Thyroid gland (tissue), 4 donors: ENCODE data around the gene CASS4. TPM values are rescaled to one million over a fixed set of nuclear protein-coding genes. Genes with fewer than 3 reads are reported as not detected.
"Not testable (repeated sequence)": the region's sequence is repeated elsewhere in the genome, so short reads cannot be mapped to it uniquely, and the experiment has no call there.

Experiments used
- DNase-seq, 2 donors: peaks; one replicate each; pipeline ENCODE4 v3.0.0-alpha.2; 2019
- H3K27ac ChIP-seq, 3 donors: fragments of 200-600 bp; sonication (generic); 1 replicate in 2 of 3; 2 replicates in 1 of 3; pipeline ENCODE4 v1.5.1; 2016 to 2019; ENCODE audit warnings: mild to moderate bottlenecking in 1 of 3, moderate library complexity in 1 of 3
- H3K27me3 ChIP-seq: fragments of 200-600 bp; sonication (generic); one replicate; pipeline ENCODE4 v1.5.1; 2019
- H3K36me3 ChIP-seq, 2 donors: fragments of 200-600 bp; sonication (generic); one replicate each; pipeline ENCODE4 v1.5.1; 2016 to 2019
- H3K4me1 ChIP-seq, 2 donors: fragments of 200-600 bp; sonication (generic); one replicate each; pipeline ENCODE4 v1.5.1; 2017 to 2019
- H3K4me3 ChIP-seq, 3 donors: fragments of 200-600 bp; sonication (generic); replicated peaks in 1 of 3; 1 replicate in 2 of 3; 2 replicates in 1 of 3; pipeline ENCODE4 v1.5.1; 2016; ENCODE audit warnings: mild to moderate bottlenecking in 1 of 3
- H3K9me3 ChIP-seq: fragments of 200-600 bp; sonication (generic); one replicate; pipeline ENCODE4 v1.5.1; 2017
- POLR2A ChIP-seq, 2 donors: fragments of 450-650 bp; IDR thresholded peaks; one replicate each; pipeline ENCODE4 v1.6.1; 2017; ENCODE audit warnings: antibody characterized with exemption in 2 of 2, mild to moderate bottlenecking in 2 of 2, moderate library complexity in 1 of 2
- WGBS, 2 donors: methylation state at CpG; one replicate each; pipeline ENCODE4 v1.1.5; 2017; 5-methylcytosine and 5-hydroxymethylcytosine counted together
- intact Hi-C: fragments of 100-400 bp; cut with DNase I; formaldehyde crosslinking; loops from one replicate; pipeline ENCODE4 v1.15.1; 2023
- total RNA-seq, 4 donors: library from RNA; depleted of rRNA; stranded (reverse); fragments of >200 nt; gene quantifications; one replicate each; pipeline ENCODE4 v1.2.3, GENCODE V29; 2016
- TF ChIP-seq, protein P1 (sequence below), 6 experiments: fragments of 200-600 bp in 3 of 6; fragments of 450-650 bp in 3 of 6; sonication (generic) in 3 of 6; IDR thresholded peaks; one replicate each; pipeline ENCODE4 v1.5.1; 2016 to 2019; ENCODE audit warnings: antibody characterized with exemption in 6 of 6, mild to moderate bottlenecking in 2 of 6, inconsistent platforms in 1 of 6, moderate library complexity in 1 of 6

CASS4 gene
- total RNA-seq, 4 donors from 2014 or later: 0.22 to 1.6 (median 1.0) TPM

DNA sequence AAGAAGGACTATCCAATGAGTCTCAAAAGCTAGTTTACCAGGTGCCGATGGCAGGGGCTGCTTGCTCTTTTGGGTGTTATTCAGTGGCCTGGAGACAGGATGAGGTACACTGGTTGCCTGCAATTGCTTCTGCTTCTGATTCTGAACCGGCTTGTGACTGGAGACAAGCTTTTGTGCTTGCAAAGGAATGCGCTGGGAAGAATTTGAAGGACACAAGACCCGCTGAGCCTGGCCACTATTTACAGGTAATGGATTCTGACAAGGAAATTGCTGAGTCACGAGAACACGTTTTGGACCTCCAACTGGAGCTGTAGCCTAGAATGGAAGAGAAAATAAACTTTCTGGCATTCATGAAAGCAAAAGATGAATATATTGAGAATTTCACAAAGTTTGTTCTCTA lies 25.8 kb upstream of the CASS4 start:
- TF ChIP-seq POLR2A (IDR thresholded peaks at IDR 0.05): no peak
- TF ChIP-seq, protein P1, sequence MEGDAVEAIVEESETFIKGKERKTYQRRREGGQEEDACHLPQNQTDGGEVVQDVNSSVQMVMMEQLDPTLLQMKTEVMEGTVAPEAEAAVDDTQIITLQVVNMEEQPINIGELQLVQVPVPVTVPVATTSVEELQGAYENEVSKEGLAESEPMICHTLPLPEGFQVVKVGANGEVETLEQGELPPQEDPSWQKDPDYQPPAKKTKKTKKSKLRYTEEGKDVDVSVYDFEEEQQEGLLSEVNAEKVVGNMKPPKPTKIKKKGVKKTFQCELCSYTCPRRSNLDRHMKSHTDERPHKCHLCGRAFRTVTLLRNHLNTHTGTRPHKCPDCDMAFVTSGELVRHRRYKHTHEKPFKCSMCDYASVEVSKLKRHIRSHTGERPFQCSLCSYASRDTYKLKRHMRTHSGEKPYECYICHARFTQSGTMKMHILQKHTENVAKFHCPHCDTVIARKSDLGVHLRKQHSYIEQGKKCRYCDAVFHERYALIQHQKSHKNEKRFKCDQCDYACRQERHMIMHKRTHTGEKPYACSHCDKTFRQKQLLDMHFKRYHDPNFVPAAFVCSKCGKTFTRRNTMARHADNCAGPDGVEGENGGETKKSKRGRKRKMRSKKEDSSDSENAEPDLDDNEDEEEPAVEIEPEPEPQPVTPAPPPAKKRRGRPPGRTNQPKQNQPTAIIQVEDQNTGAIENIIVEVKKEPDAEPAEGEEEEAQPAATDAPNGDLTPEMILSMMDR (IDR thresholded peaks at IDR 0.05): no peak
- Histone ChIP-seq H3K36me3 (no peaks in the 10 kb centered on the region), H3K27ac (no peak overlapping the region), H3K9me3 (no peaks in the 10 kb centered on the region), H3K4me3 (no peak overlapping the region), H3K27me3 (no peaks in the 10 kb centered on the region), H3K4me1 (peaks cover 11 to 18% of the 10 kb centered on the region in 2 donors)
- WGBS, 2 donors: 97 to 98% methylated on average over 6 of the region's 6 CpGs
- DNase-seq: no peak
- intact Hi-C loops: no loop called here

DNA sequence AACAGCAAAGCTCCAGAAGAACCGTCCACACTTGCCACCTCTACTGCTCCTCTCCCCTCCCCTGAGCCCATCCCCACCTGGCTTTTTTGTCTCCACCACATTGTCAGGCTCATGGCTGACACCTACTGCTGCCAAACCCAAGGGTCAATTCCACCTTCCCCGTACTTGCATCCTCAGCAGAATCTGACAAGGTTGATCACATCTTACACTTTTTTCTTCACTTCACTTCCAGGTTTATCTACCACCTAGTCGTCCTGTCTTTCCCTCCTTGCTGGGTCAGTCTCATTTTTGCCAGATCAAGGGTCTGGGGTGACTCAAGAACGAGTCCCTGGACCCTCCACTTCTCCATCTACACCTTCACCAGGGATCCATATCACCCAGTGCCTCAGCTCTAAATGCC lies 23.2 kb upstream of the CASS4 start:
- no peaks in the 10 kb centered on the region for H3K9me3 ChIP-seq
- 90 to 91% methylated on average over 4 of the region's 4 CpGs for WGBS, 2 donors
- TF ChIP-seq POLR2A (IDR thresholded peaks at IDR 0.05): no peak
- TF ChIP-seq, protein P1 (IDR thresholded peaks at IDR 0.05): no peak
- H3K4me1 ChIP-seq: peaks cover 12 to 15% of the 10 kb centered on the region in 2 donors
- DNase-seq: no peak
- no peaks in the 10 kb centered on the region for H3K36me3 ChIP-seq
- no peak overlapping the region for H3K4me3 ChIP-seq
- H3K27ac ChIP-seq: no peak overlapping the region
- intact Hi-C loops: no loop called here
- no peaks in the 10 kb centered on the region for H3K27me3 ChIP-seq

DNA sequence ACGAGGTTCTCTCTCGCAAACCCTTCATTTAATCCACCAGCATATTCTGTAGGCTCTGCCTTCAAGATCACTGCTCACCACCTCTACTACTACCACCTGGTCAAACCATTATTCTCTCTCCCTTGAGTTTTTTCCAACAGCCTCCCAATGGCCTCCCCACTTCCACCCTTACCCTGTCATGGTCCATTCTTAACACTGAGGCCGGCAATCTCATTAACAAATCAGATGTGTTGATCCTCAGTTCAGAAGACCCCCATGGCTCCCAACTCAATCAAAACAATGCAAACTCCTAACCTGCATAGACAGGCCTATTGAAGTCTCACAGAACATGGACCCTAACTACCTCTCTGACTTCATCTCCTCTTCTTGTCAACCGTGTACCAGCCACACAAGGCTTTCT lies 22.3 kb upstream of the CASS4 start:
- no peak for DNase-seq
- intact Hi-C loops: loop anchor here (5.0 kb wide), 1 partner anchor 82 kb away; no protein-coding TSS in a partner anchor

DNA sequence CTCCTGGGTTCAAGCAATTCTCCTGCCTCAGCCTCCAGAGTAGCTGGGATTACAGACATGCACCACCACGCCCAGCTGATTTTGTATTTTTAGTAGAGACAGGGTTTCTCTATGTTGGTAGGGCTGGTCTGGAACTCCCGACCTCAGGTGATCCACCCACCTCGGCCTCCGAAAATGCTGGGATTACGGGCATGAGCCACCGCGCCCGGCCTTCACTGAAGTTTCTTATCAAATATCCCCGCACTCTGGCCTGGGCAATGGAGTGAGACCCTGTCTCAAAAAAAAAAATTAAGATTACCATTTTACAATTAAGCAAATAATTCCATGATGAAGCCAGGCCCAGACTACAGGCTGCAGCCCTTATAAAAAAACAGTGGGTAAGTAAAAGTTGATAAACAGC lies 21.7 kb upstream of the CASS4 start:
- DNase-seq, H3K36me3 ChIP-seq, H3K4me3 ChIP-seq, H3K27me3 ChIP-seq, H3K9me3 ChIP-seq, H3K27ac ChIP-seq: not testable (repeated sequence)
- intact Hi-C loops: loop anchor here (5.0 kb wide), 1 partner anchor 82 kb away; no protein-coding TSS in a partner anchor
- WGBS, 2 donors: 96 to 97% methylated on average over 9 of the region's 9 CpGs
- H3K4me1 ChIP-seq: peaks cover 15 to 18% of the 10 kb centered on the region in 2 donors

More for the DNA sequence above, 22.3 kb upstream of the CASS4 start:
- H3K4me3 ChIP-seq: no peak overlapping the region
- H3K36me3 ChIP-seq: no peaks in the 10 kb centered on the region
- H3K27me3 ChIP-seq: no peaks in the 10 kb centered on the region
- H3K9me3 ChIP-seq: no peaks in the 10 kb centered on the region
- 94 to 98% methylated on average over 4 of the region's 4 CpGs for WGBS, 2 donors
- peaks cover 15 to 18% of the 10 kb centered on the region in 2 donors for H3K4me1 ChIP-seq
- TF ChIP-seq, protein P1 (IDR thresholded peaks at IDR 0.05): no peak
- TF ChIP-seq POLR2A (IDR thresholded peaks at IDR 0.05): no peak
- no peak overlapping the region for H3K27ac ChIP-seq

DNA sequence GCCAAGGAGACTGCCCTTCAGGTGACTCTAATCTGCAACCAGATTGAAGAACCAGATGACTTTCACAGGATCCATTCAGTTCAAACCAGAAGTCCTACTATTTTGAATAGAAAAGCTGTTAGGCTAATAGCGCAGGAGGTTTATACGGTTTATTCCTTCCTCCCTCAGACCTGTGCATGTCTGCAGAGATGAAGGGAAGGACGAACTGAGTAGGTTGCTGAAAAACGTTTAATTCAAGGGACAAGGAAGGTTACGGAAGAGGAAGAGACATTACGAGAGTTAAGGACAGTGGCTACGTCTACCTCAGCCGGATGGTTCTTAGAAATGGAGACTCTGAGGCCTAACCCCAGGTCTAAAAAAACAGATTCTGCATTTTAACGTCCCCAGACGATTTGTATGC lies 21.0 kb upstream of the CASS4 start:
- Histone ChIP-seq H3K27me3 (no peaks in the 10 kb centered on the region), H3K36me3 (peaks cover 0 to 6% of the 10 kb centered on the region in 2 donors), H3K9me3 (no peaks in the 10 kb centered on the region), H3K27ac (no peak overlapping the region), H3K4me3 (no peak overlapping the region), H3K4me1 (peaks cover 15 to 18% of the 10 kb centered on the region in 2 donors)
- no peak for DNase-seq
- 22 to 23% methylated on average over 10 of the region's 10 CpGs for WGBS, 2 donors
- no peak for TF ChIP-seq POLR2A (IDR thresholded peaks at IDR 0.05)
- TF ChIP-seq, protein P1 (IDR thresholded peaks at IDR 0.05): no peak
- intact Hi-C loops: loop anchor here (5.0 kb wide), 1 partner anchor 81 kb away; no protein-coding TSS in a partner anchor
